NCI-H1436 (cell line): Measurements from ENCODE around the gene RPL21.

Experiments used
- DNase-seq: peaks from one replicate; lab custom pipeline; 2025; lab: John Stamatoyannopoulos, UW

Gene RPL21

GRCh38 chr13:27258637-27259386 is 7.5 kb downstream of the RPL21 start:
- DNase-seq: no peak

GRCh38 chr13:27259831-27260230 is 8.5 kb downstream of the RPL21 start:
- DNase-seq: no peak

DNA sequence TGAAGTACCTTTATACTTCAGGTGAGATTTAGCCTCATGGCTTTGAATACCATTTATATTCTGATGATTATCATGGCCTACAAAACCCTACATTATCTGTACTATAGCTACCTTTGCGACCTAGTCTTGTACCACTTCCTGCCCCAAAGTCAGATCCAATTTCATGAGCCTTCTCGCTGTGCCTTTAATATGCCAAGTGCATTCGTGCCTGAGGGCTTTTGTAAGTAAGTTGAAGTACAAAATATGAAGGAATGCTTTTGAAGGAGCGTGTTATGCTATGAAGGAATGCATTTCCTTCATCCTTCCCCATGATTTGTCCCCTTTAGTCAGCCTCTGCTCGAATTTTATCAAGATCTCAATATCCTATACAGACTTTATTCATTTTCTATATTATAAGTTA is 10.0 kb downstream of the RPL21 start:
- DNase-seq: no peak

DNA sequence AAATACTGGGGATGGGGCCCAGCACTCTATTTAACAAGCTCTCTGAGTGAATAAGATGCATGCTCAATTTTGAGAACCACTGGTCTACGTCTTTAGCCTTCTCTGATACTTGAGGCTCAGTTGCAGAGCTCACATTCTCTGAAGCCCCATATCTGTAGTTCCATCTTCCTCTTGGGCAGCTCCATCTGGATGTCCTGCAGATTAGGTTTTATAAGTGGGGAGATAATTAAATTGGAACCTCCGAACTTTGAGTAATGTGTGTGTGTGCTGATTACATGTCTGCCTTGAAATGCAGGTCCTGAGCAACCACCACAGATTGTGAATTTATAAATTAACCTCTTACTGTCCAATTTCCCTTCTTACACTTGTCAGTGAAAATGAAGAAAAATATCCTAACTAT is 12.1 kb downstream of the RPL21 start:
- DNase-seq: no peak

GRCh38 chr13:27264181-27264580 is 12.8 kb downstream of the RPL21 start:
- no peak for DNase-seq

DNA sequence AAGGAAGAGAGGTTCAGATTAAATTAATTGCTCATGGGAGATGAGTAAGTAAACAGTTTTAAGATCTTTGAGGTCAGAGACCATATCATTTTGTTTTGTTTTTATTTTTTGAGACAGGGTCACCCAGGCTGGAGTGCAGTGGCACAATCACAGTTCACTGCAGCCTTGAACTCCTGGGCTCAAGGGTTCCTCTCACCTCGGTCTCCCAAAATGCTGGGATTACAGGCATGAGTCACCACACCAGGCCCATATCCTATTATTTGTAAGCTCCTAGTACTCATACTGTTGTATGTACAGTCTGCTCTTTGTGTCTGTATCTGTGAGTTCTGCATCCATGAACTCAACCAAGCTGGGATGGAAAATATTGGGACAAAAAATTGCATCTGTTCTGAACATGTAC is 13.3 kb downstream of the RPL21 start:
- no peak for DNase-seq

- DNase-seq: no peak
These were observed 15.6 kb downstream of the RPL21 start for GRCh38 chr13:27266917-27267316.

GRCh38 chr13:27267596-27267995 is 16.2 kb downstream of the RPL21 start:
- DNase-seq: no peak

DNA sequence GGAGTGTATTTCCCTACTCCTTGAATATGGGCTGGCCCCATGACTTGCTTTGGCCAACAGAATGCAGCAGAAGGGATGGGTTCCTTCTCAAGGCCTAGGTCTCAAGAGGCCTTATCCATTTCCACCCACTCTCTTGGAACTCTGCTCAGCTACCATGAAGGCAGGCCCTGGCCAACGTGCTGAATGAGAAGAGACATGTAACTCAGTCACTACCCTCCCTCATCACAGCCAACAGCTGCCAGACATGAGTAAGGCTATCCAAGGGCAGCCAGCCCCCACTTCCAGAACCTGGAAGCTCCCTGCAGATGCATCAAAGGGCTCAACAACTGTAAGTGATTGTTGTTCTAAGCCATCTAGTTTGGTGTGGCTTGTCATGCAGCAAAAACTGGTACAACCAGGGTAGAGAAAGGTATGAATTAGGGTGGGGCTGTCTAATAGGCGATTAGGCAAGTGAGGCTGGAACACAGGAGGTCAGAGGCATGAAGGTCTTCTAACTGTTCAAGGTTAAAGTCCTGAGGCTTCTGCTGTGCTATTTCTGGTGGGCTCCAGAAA is 17.8 kb downstream of the RPL21 start:
- DNase-seq: no peak

- peak; percentile 36 for DNase-seq
These were observed 19.5 kb downstream of the RPL21 start, which contains the start of gene RASL11A for GRCh38 chr13:27270594-27271520. TSS of gene RASL11A (plus strand) at chr13:27270830. CDS start at chr13:27270945, 115 bp downstream.

DNA sequence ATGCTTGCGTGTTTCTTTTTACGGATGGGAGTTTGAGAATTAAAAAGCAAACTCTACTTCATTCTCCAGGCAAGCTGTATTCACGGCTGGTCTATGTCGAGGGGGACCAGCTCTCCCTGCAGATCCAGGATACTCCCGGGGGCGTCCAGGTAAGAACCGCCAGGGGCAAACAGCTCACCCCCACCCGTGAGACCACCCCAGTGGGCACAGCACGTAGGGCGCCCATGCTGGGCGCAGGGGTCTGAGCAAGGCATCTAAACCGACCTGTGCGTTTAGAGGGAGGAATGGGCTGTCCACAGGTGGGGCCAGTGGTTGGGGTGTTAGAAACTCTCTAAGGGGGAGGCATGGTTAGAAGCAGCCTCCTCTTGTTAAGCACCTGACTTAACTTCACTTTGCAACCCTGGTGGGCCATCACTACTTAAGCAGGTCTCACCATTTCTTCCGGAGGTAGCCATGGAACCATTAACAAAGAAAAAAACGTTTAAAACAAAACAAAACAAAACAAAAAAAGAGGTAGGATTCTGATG is 20.3 kb downstream of the RPL21 start:
- DNase-seq: no peak

DNA sequence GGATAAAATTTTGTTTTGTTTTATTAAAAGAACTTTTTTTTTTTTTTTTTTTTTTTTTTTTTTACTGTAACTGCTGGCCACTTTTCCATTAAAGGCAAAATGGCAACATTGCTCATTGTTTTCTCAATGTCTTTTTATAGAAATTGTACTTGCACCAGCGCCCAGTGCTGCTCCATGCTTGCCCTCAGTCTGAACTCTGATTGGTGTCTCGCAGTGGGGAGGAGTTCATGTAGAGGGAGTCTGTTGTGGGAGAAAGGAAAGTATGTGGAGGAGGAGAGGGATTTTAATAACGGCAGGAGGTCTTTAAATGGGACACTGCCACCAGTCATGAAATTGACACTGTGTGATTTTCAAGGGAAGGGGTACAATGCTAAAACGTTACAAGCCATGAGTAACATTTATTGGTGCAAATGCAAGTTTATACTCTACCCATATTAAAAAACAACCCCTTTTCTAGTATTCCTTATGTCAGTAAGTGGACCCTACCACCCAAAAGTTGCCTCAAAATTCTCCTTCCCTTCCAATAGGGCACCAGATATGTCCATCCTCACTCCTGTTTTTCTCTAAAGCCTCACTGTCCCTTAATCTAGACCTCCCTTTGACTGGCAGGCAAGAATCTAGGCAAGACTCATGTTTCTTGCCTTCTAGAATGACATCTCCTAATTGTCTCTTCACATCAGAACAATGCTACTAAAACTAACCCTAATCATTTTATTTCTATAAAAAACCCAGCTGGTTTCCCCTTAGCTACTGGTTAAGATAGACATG is 22.5 kb downstream of the RPL21 start:
- DNase-seq: no peak

DNA sequence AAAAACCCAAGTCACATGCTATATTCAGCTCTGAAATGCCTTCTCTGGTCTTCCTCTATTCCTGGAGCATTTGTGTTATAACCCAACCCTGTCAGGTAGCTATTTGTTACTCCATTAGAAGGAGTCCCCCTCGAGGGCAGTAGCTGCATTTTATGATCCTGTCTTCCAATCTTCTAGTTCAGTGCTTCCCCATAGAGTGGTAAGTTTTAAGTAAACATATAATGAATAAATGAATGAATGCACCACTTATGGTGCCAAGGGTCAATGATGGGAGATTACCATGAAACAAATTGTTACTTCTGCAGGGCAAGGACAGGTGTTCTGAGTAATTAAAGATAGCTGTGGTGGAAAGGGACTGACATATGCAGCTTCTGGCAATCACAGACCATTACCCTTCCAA is 23.3 kb downstream of the RPL21 start:
- no peak for DNase-seq

- DNase-seq: no peak
These were observed 24.8 kb downstream of the RPL21 start for GRCh38 chr13:27276188-27276587.

DNA sequence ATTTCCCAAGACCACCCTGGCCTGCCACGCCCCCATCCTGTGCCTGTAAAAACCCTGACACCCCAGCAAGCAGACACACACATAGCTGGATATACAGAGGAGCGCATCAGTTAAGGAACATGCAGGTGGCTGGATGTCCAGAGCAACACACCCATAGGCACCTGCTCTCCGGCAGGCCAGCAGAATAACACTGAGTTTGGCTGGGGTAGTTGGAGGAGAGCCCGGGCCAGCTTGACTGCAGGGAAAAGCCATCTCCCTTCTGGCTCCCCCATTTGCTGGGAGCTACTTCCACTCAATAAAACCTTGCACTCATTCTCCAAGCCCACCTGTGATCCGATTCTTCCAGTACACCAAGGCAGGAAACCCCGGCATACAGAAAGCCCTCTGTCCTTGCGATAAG is 28.1 kb downstream of the RPL21 start:
- no peak for DNase-seq

DNA sequence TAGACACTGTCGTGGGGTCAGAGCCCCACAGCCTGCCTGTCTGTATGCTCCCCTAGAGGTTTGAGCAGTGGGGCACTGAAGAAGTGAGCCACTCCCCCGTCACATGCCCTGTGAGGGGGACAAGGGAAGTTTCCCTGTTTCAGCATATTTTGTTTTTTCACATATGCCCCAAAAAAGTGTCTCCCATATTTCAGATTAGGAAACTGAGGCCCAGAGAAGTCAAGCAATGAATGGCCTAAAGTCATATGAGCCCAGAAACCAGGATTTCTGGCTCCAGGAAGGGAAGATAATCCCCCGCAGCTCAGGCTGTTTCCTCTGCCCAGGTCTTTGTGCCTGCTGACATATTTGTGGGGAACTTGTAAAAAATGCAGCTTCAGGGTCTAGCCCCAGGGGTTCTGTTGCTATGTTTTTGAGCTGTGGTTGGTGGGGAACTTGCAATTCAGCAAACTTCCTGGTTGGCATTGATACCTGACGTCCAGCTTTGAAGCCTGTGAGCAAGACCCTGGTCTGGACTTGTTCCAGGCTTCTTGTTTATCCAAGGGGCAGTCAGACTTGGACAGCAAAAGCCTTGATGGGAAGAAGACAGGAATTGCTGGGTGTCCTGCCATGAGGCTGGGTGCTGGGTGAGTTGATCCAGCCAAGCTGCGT is 28.8 kb downstream of the RPL21 start:
- no peak for DNase-seq

DNA sequence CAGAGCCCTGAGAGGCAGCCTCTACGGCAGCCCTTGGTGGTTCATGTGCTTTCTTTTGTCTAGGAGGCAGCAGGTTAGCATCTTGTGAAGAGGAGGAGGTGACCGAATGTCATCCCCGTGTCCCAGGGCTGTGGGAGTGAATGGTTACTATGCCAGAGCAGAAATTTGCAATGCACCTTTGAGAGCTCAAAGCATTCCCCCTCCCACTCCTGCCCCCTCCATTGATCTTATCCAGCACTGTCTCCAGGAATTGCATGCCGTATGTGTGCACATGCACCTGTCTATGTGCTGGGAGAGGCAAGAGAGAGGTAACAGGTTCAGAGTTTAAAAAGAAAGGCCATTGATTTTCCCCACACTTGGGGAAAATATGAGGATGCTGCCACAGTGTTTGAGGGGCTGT is 29.5 kb downstream of the RPL21 start:
- no peak for DNase-seq

DNA sequence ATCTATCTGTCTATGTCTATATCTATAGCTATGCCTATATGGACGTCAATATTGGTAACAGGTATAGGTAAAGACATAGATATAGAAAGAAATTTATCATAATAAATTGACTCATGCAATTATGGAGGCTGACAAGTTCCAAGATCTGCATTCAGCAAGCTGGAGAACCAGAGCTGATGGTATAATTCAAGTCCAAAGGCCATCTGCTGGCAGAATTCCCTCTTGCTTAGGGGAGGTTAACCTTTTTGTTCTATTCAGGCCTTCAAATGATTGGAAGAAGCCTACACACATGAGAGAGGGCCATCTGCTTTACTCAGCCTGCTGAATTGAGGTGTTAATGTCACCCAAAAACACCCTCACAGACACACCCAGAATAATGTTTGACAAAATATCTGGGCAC is 30.1 kb downstream of the RPL21 start:
- no peak for DNase-seq

GRCh38 chr13:27283906-27284493 is 32.6 kb downstream of the RPL21 start:
- no peak for DNase-seq

DNA sequence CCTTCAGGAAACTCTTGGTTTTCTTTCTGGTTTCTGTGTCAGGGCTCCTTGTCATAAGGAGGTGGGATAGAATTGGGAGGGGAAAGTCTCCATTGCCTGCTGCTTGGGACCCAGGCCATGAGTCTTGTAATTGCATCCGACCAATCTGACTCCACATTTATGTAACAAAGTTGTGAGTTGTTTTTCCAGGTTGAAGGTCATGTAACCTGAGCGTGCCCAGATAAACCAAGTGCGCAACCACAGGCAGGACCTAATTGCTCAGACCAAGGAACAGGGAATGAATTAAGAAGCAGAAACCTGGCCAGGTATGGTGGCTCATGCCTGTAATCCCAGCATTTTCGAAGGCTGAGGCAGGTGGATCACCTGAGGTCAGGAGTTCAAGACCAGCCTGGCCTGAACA is 37.0 kb downstream of the RPL21 start:
- no peak for DNase-seq
